HepG2 (cell line): Measurements from ENCODE around the gene H3-3A. TPM values are rescaled to one million over a fixed set of nuclear protein-coding genes. Genes with fewer than 3 reads are reported as not detected.

Experiments
- ATF7-NPFF ChIP-seq: sonication (generic); formaldehyde crosslinking; IDR thresholded peaks from 2 replicates; pipeline ENCODE4 v1.8.1; 2023; ENCODE audit warnings: mild to moderate bottlenecking, low read depth, missing genetic modification reagents, moderate library complexity
- GPN1 ChIP-seq: sonication (generic); formaldehyde crosslinking; IDR thresholded peaks from 2 replicates; pipeline ENCODE4 v1.5.1; 2020; ENCODE audit warnings: missing genetic modification reagents, borderline replicate concordance
- HNF1B ChIP-seq: sonication (generic); formaldehyde crosslinking; IDR thresholded peaks from 2 replicates; pipeline ENCODE4 v1.5.1; 2020; ENCODE audit warnings: mild to moderate bottlenecking, moderate library complexity, missing genetic modification reagents
- HNF4G ChIP-seq, 2 experiments: sonication (generic) in 1 of 2; formaldehyde crosslinking in 1 of 2; IDR thresholded peaks; 2 replicates each; pipeline versions ENCODE4 v1.4.0 to v1.6.1; 2011 to 2020; ENCODE audit warnings: borderline replicate concordance in 2 of 2, low read depth in 2 of 2, mild to moderate bottlenecking in 2 of 2, low read length in 1 of 2, missing genetic modification reagents in 1 of 2, moderate library complexity in 1 of 2
- HNRNPH1 ChIP-seq: fragments of 200-400 bp; formaldehyde crosslinking; optimal IDR thresholded peaks from 2 replicates; pipeline ENCODE3; 2017; ENCODE audit warnings: mild to moderate bottlenecking, low read depth, low read length
- IRX3 ChIP-seq: sonication (generic); formaldehyde crosslinking; IDR thresholded peaks from 2 replicates; pipeline ENCODE4 v1.8.1; 2023; ENCODE audit warnings: mild to moderate bottlenecking, low read depth, missing genetic modification reagents, borderline replicate concordance
- JUND ChIP-seq: sonication (generic); formaldehyde crosslinking; IDR thresholded peaks from 2 replicates; pipeline ENCODE4 v1.8.0; 2022; ENCODE audit warnings: mild to moderate bottlenecking, missing genetic modification reagents
- MBNL3 ChIP-seq: fragments of 250-450 bp; sonication (Bioruptor Pico); conservative IDR thresholded peaks from 2 replicates; pipeline ENCODE4 v1.8.0; 2022; ENCODE audit warnings: mild to moderate bottlenecking, inconsistent platforms
- MNT ChIP-seq: fragments of 450-650 bp; IDR thresholded peaks from 2 replicates; pipeline ENCODE4 v1.6.1; 2016
- PCBP1 ChIP-seq: fragments of 200-400 bp; formaldehyde crosslinking; IDR thresholded peaks from 2 replicates; pipeline ENCODE4 v1.6.1; 2017; ENCODE audit warnings: mild to moderate bottlenecking, low read depth, low read length, borderline replicate concordance
- PRDM4 ChIP-seq: sonication (generic); formaldehyde crosslinking; IDR thresholded peaks from 2 replicates; pipeline ENCODE4 v1.9.0; 2021; ENCODE audit warnings: missing genetic modification reagents, borderline replicate concordance
- RARA ChIP-seq: IDR thresholded peaks from 2 replicates; pipeline ENCODE4 v1.6.1; 2016; ENCODE audit warnings: missing genetic modification reagents, missing compliant biosample characterization
- SMAD1 ChIP-seq: sonication (generic); formaldehyde crosslinking; IDR thresholded peaks from 2 replicates; pipeline ENCODE4 v1.4.0; 2020; ENCODE audit warnings: missing genetic modification reagents, low read depth, mild to moderate bottlenecking, borderline replicate concordance
- YY1 ChIP-seq: IDR thresholded peaks from 2 replicates; pipeline ENCODE4 v1.6.1; 2011; ENCODE audit warnings: low read length, low read depth, moderate library complexity, mild to moderate bottlenecking; ENCODE audit not compliant: insufficient read depth, insufficient replicate concordance
- ZBTB38 ChIP-seq: sonication (generic); formaldehyde crosslinking; IDR thresholded peaks from 2 replicates; pipeline ENCODE4 v1.5.1; 2020; ENCODE audit warnings: mild to moderate bottlenecking, missing genetic modification reagents
- ZBTB7B ChIP-seq: sonication (generic); formaldehyde crosslinking; IDR thresholded peaks from 2 replicates; pipeline ENCODE4 v1.4.0; 2020; ENCODE audit warnings: missing genetic modification reagents
- ZNF383 ChIP-seq: sonication (generic); formaldehyde crosslinking; IDR thresholded peaks from 2 replicates; pipeline ENCODE4 v1.4.0; 2020; ENCODE audit warnings: missing genetic modification reagents, mild to moderate bottlenecking, borderline replicate concordance
- ZNF44 ChIP-seq: sonication (generic); formaldehyde crosslinking; IDR thresholded peaks from 2 replicates; pipeline ENCODE4 v1.5.1; 2020; ENCODE audit warnings: mild to moderate bottlenecking, missing genetic modification reagents
- ZNF570 ChIP-seq: sonication (generic); formaldehyde crosslinking; IDR thresholded peaks from 2 replicates; pipeline ENCODE4 v1.4.0; 2020; ENCODE audit warnings: mild to moderate bottlenecking, missing genetic modification reagents, borderline replicate concordance
- ZNF703 ChIP-seq: sonication (generic); formaldehyde crosslinking; IDR thresholded peaks from 2 replicates; pipeline ENCODE4 v1.5.1; 2020; ENCODE audit warnings: missing genetic modification reagents, mild to moderate bottlenecking, moderate library complexity, borderline replicate concordance
- ZNF777 ChIP-seq: sonication (generic); formaldehyde crosslinking; IDR thresholded peaks from 2 replicates; pipeline ENCODE4 v1.4.0; 2020; ENCODE audit warnings: missing genetic modification reagents
- ZNF788 ChIP-seq: sonication (generic); formaldehyde crosslinking; IDR thresholded peaks from 2 replicates; pipeline ENCODE4 v1.5.0; 2020; ENCODE audit warnings: mild to moderate bottlenecking, missing genetic modification reagents, borderline replicate concordance
- ZSCAN31 ChIP-seq: sonication (generic); formaldehyde crosslinking; IDR thresholded peaks from 2 replicates; pipeline ENCODE4 v1.5.0; 2020; ENCODE audit warnings: low read depth, mild to moderate bottlenecking, missing genetic modification reagents
- polyA plus RNA-seq, 8 experiments: library from polyadenylated mRNA; depleted of rRNA in 3 of 8; stranded (reverse) in 7 of 8; unstranded in 1 of 8; fragments of >200 nt; fragmentation: Illumina TruSeq in 4 of 8; extraction: Trizol in 4 of 8; gene quantifications; 2 replicates each; pipeline versions ENCODE4 v1.2.1 to v1.2.3, GENCODE V29; 2011 to 2016; ENCODE audit warnings: low read depth in 4 of 8, missing spikeins in 1 of 8, mixed read lengths in 1 of 8; ENCODE audit not compliant: insufficient read depth in 1 of 8
- total RNA-seq, 5 experiments: library from RNA; depleted of rRNA; stranded (reverse); fragments of >200 nt; fragmentation: Illumina TruSeq; extraction: Trizol; gene quantifications; 2 replicates each; pipeline ENCODE4 v1.2.3, GENCODE V29; 2016; ENCODE audit warnings: low read depth in 1 of 5

H3-3A gene
- total and polyA plus RNA-seq, 2 of the 13 experiments (the other 11 are each of a cell fraction or from before 2014, with no cell fraction given), result 221 to 320 TPM

GRCh38 chr1:226083302-226084101 lies 21.0 kb downstream of the H3-3A start (continued):
- TF ChIP-seq RARA (CRISPR knock-in tag), result 0 out of 2 replicates have a peak, but pooled peaks have one; percentile 9
- TF ChIP-seq MNT, result no peak
- TF ChIP-seq ZNF570 (CRISPR knock-in tag), result no peak
- TF ChIP-seq ZSCAN31, result no peak; the same call in 1 of the 2 replicates
- TF ChIP-seq HNF4G (IDR thresholded peaks at IDR 0.05; ENCODE audit: borderline replicate concordance, low read depth, low read length), result no peak
- TF ChIP-seq HNF4G (CRISPR knock-in tag; IDR thresholded peaks at IDR 0.05; ENCODE audit: borderline replicate concordance, low read depth), result 0 out of 2 replicates have a peak, but pooled peaks have one; percentile 33
- TF ChIP-seq HNF1B (CRISPR knock-in tag), result peak; percentile 73; the same call in 1 of the 2 replicates
- 0 out of 2 replicates have a peak, but pooled peaks have one; percentile 52 for TF ChIP-seq PCBP1
- TF ChIP-seq ZBTB7B (CRISPR knock-in tag), result peak; percentile 83
- TF ChIP-seq GPN1, result no peak
- TF ChIP-seq MBNL3 (CRISPR knock-in tag), result no peak
- TF ChIP-seq ZNF788 (CRISPR knock-in tag), result peak; percentile 39; the same call in 1 of the 2 replicates
- TF ChIP-seq ZBTB38 (CRISPR knock-in tag), result no peak
- no peak for TF ChIP-seq ZNF383 (CRISPR knock-in tag)
- no peak for TF ChIP-seq JUND (CRISPR knock-in tag)
- TF ChIP-seq ZNF777 (CRISPR knock-in tag), result peak; percentile 12
- TF ChIP-seq HNRNPH1, result no peak
- TF ChIP-seq IRX3 (CRISPR knock-in tag), result peak; percentile 64; the same call in 1 of the 2 replicates
- TF ChIP-seq SMAD1 (CRISPR knock-in tag), result peak; percentile 31; the same call in 1 of the 2 replicates
- 0 out of 2 replicates have a peak, but pooled peaks have one; percentile 34 for TF ChIP-seq ZNF44 (CRISPR knock-in tag)
- TF ChIP-seq ZNF703 (CRISPR knock-in tag), result peak; percentile 69; the same call in 1 of the 2 replicates
- TF ChIP-seq PRDM4 (CRISPR knock-in tag), result no peak
- TF ChIP-seq ATF7-NPFF, result peak; percentile 68; the same call in 1 of the 2 replicates
- TF ChIP-seq YY1, result peak; percentile 26
